SK-N-SH treated with all-trans-retinoic acid at 6 μM for 48 hours (cell line): ENCODE results near the gene TNFRSF21.

Source experiments
- ATAC-seq: fragments of 200-7000 bp; cut with Tn5 transposase; 3 replicates; pipeline ENCODE4 v1.9.1; 2020; ENCODE audit warnings: mild to moderate bottlenecking, moderate library complexity
- ARNTL ChIP-seq: fragments of 450-650 bp; formaldehyde crosslinking; IDR thresholded peaks from 2 replicates; pipeline ENCODE4 v1.5.0; 2020; ENCODE audit warnings: low read depth, mild to moderate bottlenecking, moderate library complexity, borderline replicate concordance
- BACH2 ChIP-seq: fragments of 250-450 bp; sonication (Bioruptor Pico); IDR thresholded peaks from 2 replicates; pipeline ENCODE4 v1.9.0; 2021; ENCODE audit warnings: mild to moderate bottlenecking, borderline replicate concordance
- OSR1 ChIP-seq: fragments of 250-450 bp; sonication (Bioruptor Pico); IDR thresholded peaks from 2 replicates; pipeline ENCODE4 v1.8.0; 2022; ENCODE audit warnings: moderate library complexity, mild to moderate bottlenecking, inconsistent platforms
- PPARA ChIP-seq: fragments of 250-450 bp; sonication (Bioruptor Pico); IDR thresholded peaks from 2 replicates; pipeline ENCODE4 v1.5.0; 2020; ENCODE audit warnings: mild to moderate bottlenecking, borderline replicate concordance
- RARB ChIP-seq: fragments of 250-450 bp; sonication (Bioruptor Pico); IDR thresholded peaks from 2 replicates; pipeline ENCODE4 v1.8.0; 2021; ENCODE audit warnings: mild to moderate bottlenecking, moderate library complexity
- ZFP3 ChIP-seq: fragments of 250-450 bp; sonication (Bioruptor Pico); IDR thresholded peaks from 2 replicates; pipeline ENCODE4 v1.5.0; 2020; ENCODE audit warnings: mild to moderate bottlenecking, moderate library complexity
- ZFP30 ChIP-seq: fragments of 450-650 bp; formaldehyde crosslinking; IDR thresholded peaks from 2 replicates; pipeline ENCODE4 v1.5.0; 2022; ENCODE audit warnings: mild to moderate bottlenecking, moderate library complexity
- ZNF565 ChIP-seq: fragments of 450-650 bp; formaldehyde crosslinking; conservative IDR thresholded peaks from 2 replicates; pipeline ENCODE4 v1.5.0; 2020; ENCODE audit warnings: low read depth, mild to moderate bottlenecking, moderate library complexity
- ZNF8 ChIP-seq: fragments of 450-650 bp; formaldehyde crosslinking; IDR thresholded peaks from 2 replicates; pipeline ENCODE4 v1.5.0; 2020; ENCODE audit warnings: mild to moderate bottlenecking, moderate library complexity
- TF ChIP-seq, protein P1 (sequence below): fragments of 250-450 bp; sonication (Bioruptor Pico); IDR thresholded peaks from 2 replicates; pipeline ENCODE4 v1.5.0; 2020; ENCODE audit warnings: mild to moderate bottlenecking, moderate library complexity
- TF ChIP-seq, protein P2 (sequence below): fragments of 250-450 bp; sonication (Bioruptor Pico); IDR thresholded peaks from 2 replicates; pipeline ENCODE4 v1.5.1; 2021; ENCODE audit warnings: mild to moderate bottlenecking, moderate library complexity
- TF ChIP-seq, protein P3 (sequence below): fragments of 250-450 bp; sonication (Bioruptor Pico); IDR thresholded peaks from 2 replicates; pipeline ENCODE4 v1.8.0; 2021; ENCODE audit warnings: low read depth, mild to moderate bottlenecking, moderate library complexity, borderline replicate concordance
- TF ChIP-seq, protein P4 (sequence below): fragments of 250-450 bp; sonication (Bioruptor Pico); IDR thresholded peaks from 2 replicates; pipeline ENCODE4 v1.8.0; 2020; ENCODE audit warnings: mild to moderate bottlenecking, moderate library complexity, borderline replicate concordance

TNFRSF21 gene, protein sequence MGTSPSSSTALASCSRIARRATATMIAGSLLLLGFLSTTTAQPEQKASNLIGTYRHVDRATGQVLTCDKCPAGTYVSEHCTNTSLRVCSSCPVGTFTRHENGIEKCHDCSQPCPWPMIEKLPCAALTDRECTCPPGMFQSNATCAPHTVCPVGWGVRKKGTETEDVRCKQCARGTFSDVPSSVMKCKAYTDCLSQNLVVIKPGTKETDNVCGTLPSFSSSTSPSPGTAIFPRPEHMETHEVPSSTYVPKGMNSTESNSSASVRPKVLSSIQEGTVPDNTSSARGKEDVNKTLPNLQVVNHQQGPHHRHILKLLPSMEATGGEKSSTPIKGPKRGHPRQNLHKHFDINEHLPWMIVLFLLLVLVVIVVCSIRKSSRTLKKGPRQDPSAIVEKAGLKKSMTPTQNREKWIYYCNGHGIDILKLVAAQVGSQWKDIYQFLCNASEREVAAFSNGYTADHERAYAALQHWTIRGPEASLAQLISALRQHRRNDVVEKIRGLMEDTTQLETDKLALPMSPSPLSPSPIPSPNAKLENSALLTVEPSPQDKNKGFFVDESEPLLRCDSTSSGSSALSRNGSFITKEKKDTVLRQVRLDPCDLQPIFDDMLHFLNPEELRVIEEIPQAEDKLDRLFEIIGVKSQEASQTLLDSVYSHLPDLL

DNA sequence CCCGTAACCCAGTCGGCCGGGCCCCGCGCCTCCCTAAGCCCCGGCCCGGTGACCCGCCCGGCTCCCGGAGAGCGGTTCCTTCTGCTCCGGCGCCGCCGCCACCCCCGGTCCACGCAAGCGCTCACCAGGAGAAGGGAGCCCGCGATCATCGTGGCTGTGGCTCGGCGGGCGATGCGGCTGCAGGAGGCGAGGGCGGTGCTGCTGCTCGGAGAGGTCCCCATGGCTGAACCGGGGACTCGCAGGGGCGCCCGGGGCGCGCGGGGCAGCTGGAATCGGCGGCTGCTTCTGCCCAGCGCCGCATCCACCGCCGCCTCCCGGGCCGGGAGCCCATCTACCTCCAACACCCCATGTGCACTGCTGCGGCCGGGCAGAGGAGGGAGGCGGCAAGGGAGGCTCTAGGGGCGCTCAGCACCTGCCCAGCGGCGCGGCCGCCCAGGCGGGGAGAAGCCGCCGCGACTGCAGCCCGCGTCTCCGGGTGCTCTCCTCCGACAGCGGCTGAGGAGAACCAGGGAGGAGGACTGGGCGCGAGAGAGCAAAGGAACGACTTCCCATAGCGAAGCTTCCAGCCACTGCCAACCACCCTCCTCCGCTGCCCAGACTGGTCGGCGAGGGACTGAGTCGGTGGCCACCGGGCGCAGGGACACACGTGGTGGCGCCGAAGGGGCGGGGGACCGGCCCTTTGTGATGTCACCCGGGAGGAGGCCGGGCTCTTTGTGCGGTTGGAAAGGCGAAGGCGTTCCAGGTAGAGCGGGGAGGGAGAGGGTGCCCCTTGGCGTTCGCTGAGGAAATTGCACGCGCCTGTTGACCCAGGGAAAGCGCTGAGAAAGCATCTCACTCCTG lies at the start of gene TNFRSF21:
TNFRSF21 (minus strand) TSS at position 615 of the 840 bp plus-strand sequence; CDS start at position 221, 394 bp downstream.
- TF ChIP-seq ZNF565 (CRISPR knock-in tag): no peak
- TF ChIP-seq RARB (CRISPR knock-in tag): no peak
- TF ChIP-seq, protein P1, sequence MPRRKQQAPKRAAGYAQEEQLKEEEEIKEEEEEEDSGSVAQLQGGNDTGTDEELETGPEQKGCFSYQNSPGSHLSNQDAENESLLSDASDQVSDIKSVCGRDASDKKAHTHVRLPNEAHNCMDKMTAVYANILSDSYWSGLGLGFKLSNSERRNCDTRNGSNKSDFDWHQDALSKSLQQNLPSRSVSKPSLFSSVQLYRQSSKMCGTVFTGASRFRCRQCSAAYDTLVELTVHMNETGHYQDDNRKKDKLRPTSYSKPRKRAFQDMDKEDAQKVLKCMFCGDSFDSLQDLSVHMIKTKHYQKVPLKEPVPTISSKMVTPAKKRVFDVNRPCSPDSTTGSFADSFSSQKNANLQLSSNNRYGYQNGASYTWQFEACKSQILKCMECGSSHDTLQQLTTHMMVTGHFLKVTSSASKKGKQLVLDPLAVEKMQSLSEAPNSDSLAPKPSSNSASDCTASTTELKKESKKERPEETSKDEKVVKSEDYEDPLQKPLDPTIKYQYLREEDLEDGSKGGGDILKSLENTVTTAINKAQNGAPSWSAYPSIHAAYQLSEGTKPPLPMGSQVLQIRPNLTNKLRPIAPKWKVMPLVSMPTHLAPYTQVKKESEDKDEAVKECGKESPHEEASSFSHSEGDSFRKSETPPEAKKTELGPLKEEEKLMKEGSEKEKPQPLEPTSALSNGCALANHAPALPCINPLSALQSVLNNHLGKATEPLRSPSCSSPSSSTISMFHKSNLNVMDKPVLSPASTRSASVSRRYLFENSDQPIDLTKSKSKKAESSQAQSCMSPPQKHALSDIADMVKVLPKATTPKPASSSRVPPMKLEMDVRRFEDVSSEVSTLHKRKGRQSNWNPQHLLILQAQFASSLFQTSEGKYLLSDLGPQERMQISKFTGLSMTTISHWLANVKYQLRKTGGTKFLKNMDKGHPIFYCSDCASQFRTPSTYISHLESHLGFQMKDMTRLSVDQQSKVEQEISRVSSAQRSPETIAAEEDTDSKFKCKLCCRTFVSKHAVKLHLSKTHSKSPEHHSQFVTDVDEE (CRISPR knock-in tag): no peak
- no peak for TF ChIP-seq ARNTL (CRISPR knock-in tag)
- TF ChIP-seq OSR1 (CRISPR knock-in tag): no peak
- TF ChIP-seq ZNF8 (CRISPR knock-in tag): no peak
- TF ChIP-seq, protein P2, sequence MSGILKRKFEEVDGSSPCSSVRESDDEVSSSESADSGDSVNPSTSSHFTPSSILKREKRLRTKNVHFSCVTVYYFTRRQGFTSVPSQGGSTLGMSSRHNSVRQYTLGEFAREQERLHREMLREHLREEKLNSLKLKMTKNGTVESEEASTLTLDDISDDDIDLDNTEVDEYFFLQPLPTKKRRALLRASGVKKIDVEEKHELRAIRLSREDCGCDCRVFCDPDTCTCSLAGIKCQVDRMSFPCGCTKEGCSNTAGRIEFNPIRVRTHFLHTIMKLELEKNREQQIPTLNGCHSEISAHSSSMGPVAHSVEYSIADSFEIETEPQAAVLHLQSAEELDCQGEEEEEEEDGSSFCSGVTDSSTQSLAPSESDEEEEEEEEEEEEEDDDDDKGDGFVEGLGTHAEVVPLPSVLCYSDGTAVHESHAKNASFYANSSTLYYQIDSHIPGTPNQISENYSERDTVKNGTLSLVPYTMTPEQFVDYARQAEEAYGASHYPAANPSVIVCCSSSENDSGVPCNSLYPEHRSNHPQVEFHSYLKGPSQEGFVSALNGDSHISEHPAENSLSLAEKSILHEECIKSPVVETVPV (CRISPR knock-in tag): no peak
- TF ChIP-seq ZFP3: no peak
- no peak for TF ChIP-seq BACH2 (CRISPR knock-in tag)
- TF ChIP-seq, protein P3, sequence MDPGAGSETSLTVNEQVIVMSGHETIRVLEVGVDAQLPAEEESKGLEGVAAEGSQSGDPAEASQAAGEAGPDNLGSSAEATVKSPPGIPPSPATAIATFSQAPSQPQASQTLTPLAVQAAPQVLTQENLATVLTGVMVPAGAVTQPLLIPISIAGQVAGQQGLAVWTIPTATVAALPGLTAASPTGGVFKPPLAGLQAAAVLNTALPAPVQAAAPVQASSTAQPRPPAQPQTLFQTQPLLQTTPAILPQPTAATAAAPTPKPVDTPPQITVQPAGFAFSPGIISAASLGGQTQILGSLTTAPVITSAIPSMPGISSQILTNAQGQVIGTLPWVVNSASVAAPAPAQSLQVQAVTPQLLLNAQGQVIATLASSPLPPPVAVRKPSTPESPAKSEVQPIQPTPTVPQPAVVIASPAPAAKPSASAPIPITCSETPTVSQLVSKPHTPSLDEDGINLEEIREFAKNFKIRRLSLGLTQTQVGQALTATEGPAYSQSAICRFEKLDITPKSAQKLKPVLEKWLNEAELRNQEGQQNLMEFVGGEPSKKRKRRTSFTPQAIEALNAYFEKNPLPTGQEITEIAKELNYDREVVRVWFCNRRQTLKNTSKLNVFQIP (CRISPR knock-in tag): no peak
- no peak for TF ChIP-seq ZFP30 (CRISPR knock-in tag)
- ATAC-seq: peak; percentile 94

DNA sequence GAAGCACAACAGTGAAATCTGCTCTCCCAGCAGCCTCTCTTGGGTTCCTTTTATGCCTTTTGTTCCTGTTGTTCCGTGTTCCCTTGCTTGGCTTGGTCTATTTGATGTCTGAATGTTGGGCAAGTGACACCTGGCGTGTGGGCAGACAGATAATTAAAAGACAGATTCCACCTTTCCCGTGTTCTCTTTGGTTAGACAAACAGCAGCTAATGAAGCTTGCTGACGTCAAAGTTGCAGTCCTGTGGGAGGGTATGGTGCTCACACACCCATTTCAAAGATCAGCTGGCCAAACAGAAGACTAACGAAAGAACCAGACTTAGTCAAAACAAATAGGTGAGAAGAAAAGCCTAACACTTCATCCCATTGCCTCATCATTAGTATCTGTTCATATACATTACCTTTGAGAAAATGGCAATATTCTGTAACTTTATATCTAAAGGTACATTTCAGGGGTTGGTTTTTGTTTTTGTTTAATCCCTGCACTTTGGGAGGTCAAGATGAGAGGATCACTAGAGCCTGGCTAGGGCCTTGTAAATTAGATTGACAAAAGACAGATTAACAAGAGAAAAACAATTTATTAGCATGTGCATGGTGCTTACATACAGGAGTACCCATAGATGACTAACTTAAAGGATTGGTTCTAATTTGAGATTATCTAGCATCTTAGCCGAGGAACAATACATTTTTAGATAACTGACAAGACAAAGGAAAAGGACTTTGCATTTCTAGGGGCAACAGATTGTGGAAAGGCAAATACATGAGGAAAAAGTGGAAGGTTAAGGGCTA lies 48.9 kb upstream of the TNFRSF21 start:
- ATAC-seq: no peak
- TF ChIP-seq ZFP30 (CRISPR knock-in tag): no peak
- no peak for TF ChIP-seq PPARA (CRISPR knock-in tag)
- TF ChIP-seq, protein P1 (CRISPR knock-in tag): no peak
- TF ChIP-seq OSR1 (CRISPR knock-in tag): no peak
- TF ChIP-seq, protein P4, sequence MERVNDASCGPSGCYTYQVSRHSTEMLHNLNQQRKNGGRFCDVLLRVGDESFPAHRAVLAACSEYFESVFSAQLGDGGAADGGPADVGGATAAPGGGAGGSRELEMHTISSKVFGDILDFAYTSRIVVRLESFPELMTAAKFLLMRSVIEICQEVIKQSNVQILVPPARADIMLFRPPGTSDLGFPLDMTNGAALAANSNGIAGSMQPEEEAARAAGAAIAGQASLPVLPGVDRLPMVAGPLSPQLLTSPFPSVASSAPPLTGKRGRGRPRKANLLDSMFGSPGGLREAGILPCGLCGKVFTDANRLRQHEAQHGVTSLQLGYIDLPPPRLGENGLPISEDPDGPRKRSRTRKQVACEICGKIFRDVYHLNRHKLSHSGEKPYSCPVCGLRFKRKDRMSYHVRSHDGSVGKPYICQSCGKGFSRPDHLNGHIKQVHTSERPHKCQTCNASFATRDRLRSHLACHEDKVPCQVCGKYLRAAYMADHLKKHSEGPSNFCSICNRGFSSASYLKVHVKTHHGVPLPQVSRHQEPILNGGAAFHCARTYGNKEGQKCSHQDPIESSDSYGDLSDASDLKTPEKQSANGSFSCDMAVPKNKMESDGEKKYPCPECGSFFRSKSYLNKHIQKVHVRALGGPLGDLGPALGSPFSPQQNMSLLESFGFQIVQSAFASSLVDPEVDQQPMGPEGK: no peak
- TF ChIP-seq ZNF8 (CRISPR knock-in tag): no peak
